ENCODE measurements around the gene IL1RAPL2.

DNA sequence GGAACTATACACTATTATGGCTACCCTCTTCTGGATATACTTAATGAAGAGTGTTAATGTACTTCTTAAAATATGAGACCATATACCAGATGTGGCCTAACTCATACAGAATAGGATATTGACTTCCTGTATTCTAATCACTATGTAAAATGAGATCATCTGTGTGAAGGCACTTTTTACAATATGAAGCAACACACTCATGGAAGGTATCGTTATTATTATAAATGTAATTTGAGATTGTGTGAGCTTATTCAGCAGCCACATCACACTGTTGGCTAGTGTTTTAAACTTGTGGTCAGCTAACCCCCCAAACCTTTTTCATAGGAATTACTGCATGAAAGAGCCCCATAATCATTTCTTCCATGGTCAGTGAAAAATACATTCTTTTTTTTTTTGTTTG, 936.3 kb downstream of the IL1RAPL2 start:
- TF ChIP-seq, protein P1, sequence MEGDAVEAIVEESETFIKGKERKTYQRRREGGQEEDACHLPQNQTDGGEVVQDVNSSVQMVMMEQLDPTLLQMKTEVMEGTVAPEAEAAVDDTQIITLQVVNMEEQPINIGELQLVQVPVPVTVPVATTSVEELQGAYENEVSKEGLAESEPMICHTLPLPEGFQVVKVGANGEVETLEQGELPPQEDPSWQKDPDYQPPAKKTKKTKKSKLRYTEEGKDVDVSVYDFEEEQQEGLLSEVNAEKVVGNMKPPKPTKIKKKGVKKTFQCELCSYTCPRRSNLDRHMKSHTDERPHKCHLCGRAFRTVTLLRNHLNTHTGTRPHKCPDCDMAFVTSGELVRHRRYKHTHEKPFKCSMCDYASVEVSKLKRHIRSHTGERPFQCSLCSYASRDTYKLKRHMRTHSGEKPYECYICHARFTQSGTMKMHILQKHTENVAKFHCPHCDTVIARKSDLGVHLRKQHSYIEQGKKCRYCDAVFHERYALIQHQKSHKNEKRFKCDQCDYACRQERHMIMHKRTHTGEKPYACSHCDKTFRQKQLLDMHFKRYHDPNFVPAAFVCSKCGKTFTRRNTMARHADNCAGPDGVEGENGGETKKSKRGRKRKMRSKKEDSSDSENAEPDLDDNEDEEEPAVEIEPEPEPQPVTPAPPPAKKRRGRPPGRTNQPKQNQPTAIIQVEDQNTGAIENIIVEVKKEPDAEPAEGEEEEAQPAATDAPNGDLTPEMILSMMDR (IDR thresholded peaks at IDR 0.05), result no peak
- no peak for TF ChIP-seq POLR2A (IDR thresholded peaks at IDR 0.05)

Data from heart left ventricle (tissue), 13 donors.